Panc1 (cell line): ENCODE results near the gene OMP.

Source experiments
- POLR2AphosphoS5 ChIP-seq: IDR thresholded peaks from 2 replicates; pipeline ENCODE4 v1.6.1; 2012; ENCODE audit warnings: mild to moderate bottlenecking, low read depth, low read length, moderate library complexity
- SIN3A ChIP-seq: IDR thresholded peaks from 2 replicates; pipeline ENCODE4 v1.6.1; 2012; ENCODE audit warnings: low read depth, mild to moderate bottlenecking, low read length, moderate library complexity, borderline replicate concordance; ENCODE audit not compliant: insufficient read depth
- TCF7L2 ChIP-seq: IDR thresholded peaks from 2 replicates; pipeline ENCODE4 v1.6.1; 2011; ENCODE audit warnings: mild to moderate bottlenecking, low read depth, low read length, inconsistent platforms
- TF ChIP-seq, protein P1 (sequence below): fragments of 450-650 bp; IDR thresholded peaks from 2 replicates; pipeline ENCODE4 v1.5.1; 2017; ENCODE audit warnings: mild to moderate bottlenecking

DNA sequence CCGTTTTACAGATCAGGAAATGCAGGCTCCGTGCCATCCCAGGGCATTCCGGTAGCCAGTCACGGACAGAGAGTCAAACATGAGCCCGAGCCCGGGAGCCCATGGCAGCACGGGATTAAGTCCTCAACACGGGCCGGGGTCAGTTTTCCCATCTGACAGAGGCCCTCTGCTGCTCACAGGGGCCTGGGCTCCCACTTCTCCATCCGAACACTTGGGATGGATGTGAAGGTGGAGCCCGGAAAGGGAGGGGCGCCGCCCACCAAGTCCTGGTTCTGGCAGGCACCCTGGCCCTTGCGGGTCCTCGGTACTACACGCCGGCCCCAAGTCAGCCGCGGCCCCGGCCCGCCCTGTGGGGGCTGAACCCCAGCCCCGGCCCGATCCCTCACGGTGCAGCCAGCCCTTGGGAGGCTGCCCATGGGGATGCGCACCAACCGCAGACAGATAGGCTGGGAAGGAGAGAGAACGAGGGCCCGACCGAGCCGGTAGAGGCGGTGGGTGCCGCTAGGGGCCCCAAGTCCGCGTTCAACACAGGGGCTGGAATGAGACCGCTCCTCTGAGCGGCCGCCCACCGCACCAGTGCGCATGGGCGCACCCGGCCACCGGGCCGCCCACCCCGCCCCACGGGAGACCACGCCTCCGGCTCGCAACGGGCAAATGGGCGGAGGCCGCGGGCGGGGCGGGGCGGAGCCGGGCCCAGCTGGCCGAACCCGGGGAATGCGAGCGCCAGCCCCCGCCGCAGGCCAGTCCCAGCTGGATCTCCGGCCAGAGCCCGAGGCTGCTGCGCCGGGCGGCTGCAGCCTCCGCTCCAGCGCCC lies 36.2 kb upstream of the OMP start, which contains the start of gene CAPN5:
- TF ChIP-seq, protein P1, sequence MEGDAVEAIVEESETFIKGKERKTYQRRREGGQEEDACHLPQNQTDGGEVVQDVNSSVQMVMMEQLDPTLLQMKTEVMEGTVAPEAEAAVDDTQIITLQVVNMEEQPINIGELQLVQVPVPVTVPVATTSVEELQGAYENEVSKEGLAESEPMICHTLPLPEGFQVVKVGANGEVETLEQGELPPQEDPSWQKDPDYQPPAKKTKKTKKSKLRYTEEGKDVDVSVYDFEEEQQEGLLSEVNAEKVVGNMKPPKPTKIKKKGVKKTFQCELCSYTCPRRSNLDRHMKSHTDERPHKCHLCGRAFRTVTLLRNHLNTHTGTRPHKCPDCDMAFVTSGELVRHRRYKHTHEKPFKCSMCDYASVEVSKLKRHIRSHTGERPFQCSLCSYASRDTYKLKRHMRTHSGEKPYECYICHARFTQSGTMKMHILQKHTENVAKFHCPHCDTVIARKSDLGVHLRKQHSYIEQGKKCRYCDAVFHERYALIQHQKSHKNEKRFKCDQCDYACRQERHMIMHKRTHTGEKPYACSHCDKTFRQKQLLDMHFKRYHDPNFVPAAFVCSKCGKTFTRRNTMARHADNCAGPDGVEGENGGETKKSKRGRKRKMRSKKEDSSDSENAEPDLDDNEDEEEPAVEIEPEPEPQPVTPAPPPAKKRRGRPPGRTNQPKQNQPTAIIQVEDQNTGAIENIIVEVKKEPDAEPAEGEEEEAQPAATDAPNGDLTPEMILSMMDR, result no peak; the same call in 1 of the 2 replicates
- no peak for TF ChIP-seq TCF7L2
- TF ChIP-seq POLR2AphosphoS5, result peak; percentile 83
- TF ChIP-seq SIN3A, result no peak; the same call in 1 of the 2 replicates
